ENCODE measurements around the gene NFE2L2.
"Not testable (repeated sequence)": the region's sequence is repeated elsewhere in the genome, so short reads cannot be mapped to it uniquely, and the experiment has no call there.

Gene NFE2L2

DNA sequence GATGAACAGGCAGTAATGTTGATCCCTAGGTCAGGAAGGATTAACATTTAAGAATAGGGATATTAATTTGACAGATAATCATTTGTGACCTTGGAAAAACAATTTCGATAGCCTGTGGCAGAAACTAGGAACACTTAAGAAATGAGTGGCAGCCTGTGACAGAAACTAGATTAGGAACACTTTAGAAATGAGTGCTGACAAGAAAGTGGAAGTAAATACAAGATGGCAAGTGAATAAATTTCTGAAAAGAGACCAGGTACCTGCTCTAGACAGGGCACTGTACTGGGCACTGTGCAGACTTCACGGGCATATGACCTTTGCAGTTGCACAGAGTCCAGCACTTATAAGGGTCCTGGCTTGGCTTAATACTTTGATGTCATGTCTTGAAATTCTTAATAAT is 57.4 kb downstream of the NFE2L2 start:
- peaks cover 14% of the 10 kb centered on the region for H3K79me2 ChIP-seq (ENCODE audit: insufficient read depth, low read length)
- H3K9me3 ChIP-seq (ENCODE audit: insufficient read depth, low read length) = no peaks in the 10 kb centered on the region
- no peaks in the 10 kb centered on the region for H4K20me1 ChIP-seq (ENCODE audit: low read depth, low read length)
- H3K4me2 ChIP-seq (ENCODE audit: low read depth, low read length, poor library complexity, severe bottlenecking) = no peak overlapping the region
- no peaks in the 10 kb centered on the region for H3K36me3 ChIP-seq (ENCODE audit: low read length)
- H3K9me2 ChIP-seq (replicated peaks; ENCODE audit: insufficient read depth, low read length) = no peaks in the 10 kb centered on the region
- H3F3A ChIP-seq (ENCODE audit: insufficient read depth) = no peaks in the 10 kb centered on the region
- H3K27me3 ChIP-seq (ENCODE audit: low read length) = no peaks in the 10 kb centered on the region
- no peak overlapping the region for H3K27ac ChIP-seq (ENCODE audit: low read depth, low read length)
- H2AFZ ChIP-seq (ENCODE audit: low read depth, low read length, severe bottlenecking) = no peak overlapping the region
- TF ChIP-seq EZH2phosphoT487 (conservative IDR thresholded peaks at IDR 0.05; ENCODE audit: low read length) = no peak
- TF ChIP-seq, protein P1, sequence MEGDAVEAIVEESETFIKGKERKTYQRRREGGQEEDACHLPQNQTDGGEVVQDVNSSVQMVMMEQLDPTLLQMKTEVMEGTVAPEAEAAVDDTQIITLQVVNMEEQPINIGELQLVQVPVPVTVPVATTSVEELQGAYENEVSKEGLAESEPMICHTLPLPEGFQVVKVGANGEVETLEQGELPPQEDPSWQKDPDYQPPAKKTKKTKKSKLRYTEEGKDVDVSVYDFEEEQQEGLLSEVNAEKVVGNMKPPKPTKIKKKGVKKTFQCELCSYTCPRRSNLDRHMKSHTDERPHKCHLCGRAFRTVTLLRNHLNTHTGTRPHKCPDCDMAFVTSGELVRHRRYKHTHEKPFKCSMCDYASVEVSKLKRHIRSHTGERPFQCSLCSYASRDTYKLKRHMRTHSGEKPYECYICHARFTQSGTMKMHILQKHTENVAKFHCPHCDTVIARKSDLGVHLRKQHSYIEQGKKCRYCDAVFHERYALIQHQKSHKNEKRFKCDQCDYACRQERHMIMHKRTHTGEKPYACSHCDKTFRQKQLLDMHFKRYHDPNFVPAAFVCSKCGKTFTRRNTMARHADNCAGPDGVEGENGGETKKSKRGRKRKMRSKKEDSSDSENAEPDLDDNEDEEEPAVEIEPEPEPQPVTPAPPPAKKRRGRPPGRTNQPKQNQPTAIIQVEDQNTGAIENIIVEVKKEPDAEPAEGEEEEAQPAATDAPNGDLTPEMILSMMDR (IDR thresholded peaks at IDR 0.05; ENCODE audit: insufficient read depth, low read length, poor library complexity, severe bottlenecking) = no peak
- H3K4me3 ChIP-seq (ENCODE audit: insufficient read depth, low read length, poor library complexity, severe bottlenecking) = no peak overlapping the region
- no peak overlapping the region for H3K9ac ChIP-seq (ENCODE audit: low read length)

DNA sequence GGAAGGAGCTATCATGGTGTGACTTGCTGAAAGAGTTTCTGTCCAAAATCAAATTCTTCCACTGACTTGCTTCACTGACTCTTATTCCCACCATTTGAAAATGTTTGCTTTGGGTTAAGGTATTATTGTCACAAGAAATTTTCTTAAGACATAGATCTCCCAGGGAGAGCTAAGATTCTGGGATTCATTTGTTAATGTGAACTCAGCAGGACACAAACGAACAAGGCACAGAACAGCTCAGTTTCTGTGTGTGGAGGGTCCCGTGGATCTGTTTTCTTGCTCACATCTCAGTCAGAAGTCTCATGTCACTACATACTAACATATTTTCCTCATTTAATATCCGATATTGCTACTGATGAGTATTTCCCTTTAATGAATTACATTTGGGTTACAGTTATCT is 60.1 kb downstream of the NFE2L2 start:
- TF ChIP-seq EZH2phosphoT487 (conservative IDR thresholded peaks at IDR 0.05; ENCODE audit: low read length) = no peak
- TF ChIP-seq, protein P1 (IDR thresholded peaks at IDR 0.05; ENCODE audit: insufficient read depth, low read length, poor library complexity, severe bottlenecking) = no peak
- Histone ChIP-seq H3K9me3 (ENCODE audit: insufficient read depth, low read length) (no peaks in the 10 kb centered on the region), H3F3A (ENCODE audit: insufficient read depth) (no peaks in the 10 kb centered on the region), H3K4me2 (ENCODE audit: low read depth, low read length, poor library complexity, severe bottlenecking) (no peak overlapping the region), H3K36me3 (ENCODE audit: low read length) (no peaks in the 10 kb centered on the region), H3K4me3 (ENCODE audit: insufficient read depth, low read length, poor library complexity, severe bottlenecking) (no peak overlapping the region), H3K27me3 (ENCODE audit: low read length) (no peaks in the 10 kb centered on the region), H4K20me1 (ENCODE audit: low read depth, low read length) (no peaks in the 10 kb centered on the region), H2AFZ (ENCODE audit: low read depth, low read length, severe bottlenecking) (no peak overlapping the region), H3K9ac (ENCODE audit: low read length) (no peak overlapping the region), H3K79me2 (ENCODE audit: insufficient read depth, low read length) (no peaks in the 10 kb centered on the region), H3K9me2 (replicated peaks; ENCODE audit: insufficient read depth, low read length) (no peaks in the 10 kb centered on the region), H3K27ac (ENCODE audit: low read depth, low read length) (no peak overlapping the region)

DNA sequence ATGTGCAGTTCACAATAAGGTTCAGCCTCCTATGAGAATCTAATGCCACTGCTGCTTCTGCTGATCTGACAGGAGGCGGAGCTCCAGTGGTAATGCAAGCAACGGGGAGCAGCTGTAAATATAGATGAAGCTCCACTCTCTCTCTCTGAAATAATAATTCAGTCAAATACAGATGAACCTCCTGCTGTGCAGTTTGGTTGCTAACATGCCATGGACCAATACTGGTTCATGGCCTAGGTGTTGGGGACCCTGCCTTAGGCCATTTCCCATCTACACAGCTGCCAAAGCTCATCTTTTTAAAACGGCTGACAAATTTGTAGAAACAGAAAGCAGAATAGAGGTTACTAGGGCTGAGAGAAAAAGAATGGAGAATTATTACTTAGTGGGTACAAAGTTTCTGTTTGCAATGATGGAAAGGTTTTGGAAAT is 62.6 kb downstream of the NFE2L2 start:
- Histone ChIP-seq H2AFZ (ENCODE audit: low read depth, low read length, severe bottlenecking) (no peak overlapping the region), H3K36me3 (ENCODE audit: low read length) (no peaks in the 10 kb centered on the region), H3K4me2 (ENCODE audit: low read depth, low read length, poor library complexity, severe bottlenecking) (no peak overlapping the region), H3K9ac (ENCODE audit: low read length) (no peak overlapping the region), H3K9me3 (ENCODE audit: insufficient read depth, low read length) (no peaks in the 10 kb centered on the region), H3K79me2 (ENCODE audit: insufficient read depth, low read length) (no peaks in the 10 kb centered on the region), H3K9me2 (replicated peaks; ENCODE audit: insufficient read depth, low read length) (no peaks in the 10 kb centered on the region), H3K27me3 (ENCODE audit: low read length) (no peaks in the 10 kb centered on the region), H3K4me3 (ENCODE audit: insufficient read depth, low read length, poor library complexity, severe bottlenecking) (no peak overlapping the region), H4K20me1 (ENCODE audit: low read depth, low read length) (no peaks in the 10 kb centered on the region), H3K27ac (ENCODE audit: low read depth, low read length) (no peak overlapping the region), H3F3A (ENCODE audit: insufficient read depth) (no peaks in the 10 kb centered on the region)
- TF ChIP-seq, protein P1 (IDR thresholded peaks at IDR 0.05; ENCODE audit: insufficient read depth, low read length, poor library complexity, severe bottlenecking) = no peak
- no peak for TF ChIP-seq EZH2phosphoT487 (conservative IDR thresholded peaks at IDR 0.05; ENCODE audit: low read length)

DNA sequence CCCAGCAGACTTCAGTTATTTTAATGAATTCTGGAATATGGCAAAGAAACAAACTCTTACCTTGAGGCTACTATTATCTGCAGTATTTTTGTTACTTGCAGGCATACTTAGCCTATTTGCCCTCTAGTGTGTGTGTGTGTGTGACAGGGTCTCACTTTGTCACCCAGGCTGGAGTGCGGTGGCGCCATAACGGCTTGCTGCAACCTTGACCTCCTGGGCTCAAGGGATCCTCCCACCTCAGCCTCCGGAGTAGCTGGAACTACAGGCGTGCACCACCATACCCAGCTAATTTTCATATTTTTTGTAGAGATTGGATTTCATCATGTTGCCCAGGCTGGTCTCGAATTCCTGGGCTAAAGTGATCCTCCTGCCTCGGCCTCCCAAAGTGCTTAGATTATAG is 64.1 kb downstream of the NFE2L2 start:
- H3K9ac ChIP-seq (ENCODE audit: low read length); H2AFZ ChIP-seq (ENCODE audit: low read depth, low read length, severe bottlenecking); H4K20me1 ChIP-seq (ENCODE audit: low read depth, low read length); H3K27ac ChIP-seq (ENCODE audit: low read depth, low read length); H3K79me2 ChIP-seq (ENCODE audit: insufficient read depth, low read length); H3K9me3 ChIP-seq (ENCODE audit: insufficient read depth, low read length); H3K27me3 ChIP-seq (ENCODE audit: low read length); H3K4me3 ChIP-seq (ENCODE audit: insufficient read depth, low read length, poor library complexity, severe bottlenecking); H3K9me2 ChIP-seq (replicated peaks; ENCODE audit: insufficient read depth, low read length); H3F3A ChIP-seq (ENCODE audit: insufficient read depth); H3K36me3 ChIP-seq (ENCODE audit: low read length); H3K4me2 ChIP-seq (ENCODE audit: low read depth, low read length, poor library complexity, severe bottlenecking): not testable (repeated sequence)

Data from SU-DHL-6 (cell line).